GM12801 (cell line): Measurements from ENCODE around the gene LILRB3.

ENCODE experiments used
- TF ChIP-seq, protein P1 (sequence below): IDR thresholded peaks from one replicate; pipeline ENCODE4 v1.5.1; 2011; ENCODE audit warnings: control low read depth; ENCODE audit not compliant: insufficient read length; ENCODE audit errors: extremely low read depth

LILRB3 gene

DNA sequence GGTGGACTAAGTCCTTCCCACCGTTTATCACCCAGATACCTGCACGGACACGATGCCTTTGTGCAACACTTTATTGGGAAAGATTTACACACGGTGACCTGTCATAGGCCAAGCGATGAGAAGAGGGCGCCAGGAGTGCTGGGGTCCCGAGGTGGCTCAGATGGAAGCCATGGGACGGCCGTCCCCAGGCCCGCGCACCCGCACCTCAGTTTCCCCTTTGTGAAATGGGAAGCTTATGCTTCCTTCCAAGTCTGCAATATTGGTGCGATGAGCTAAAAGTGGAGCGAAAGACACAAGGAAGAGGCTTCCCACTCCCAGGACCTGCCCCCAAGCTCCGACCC is 49.5 kb downstream of the LILRB3 start:
- TF ChIP-seq, protein P1, sequence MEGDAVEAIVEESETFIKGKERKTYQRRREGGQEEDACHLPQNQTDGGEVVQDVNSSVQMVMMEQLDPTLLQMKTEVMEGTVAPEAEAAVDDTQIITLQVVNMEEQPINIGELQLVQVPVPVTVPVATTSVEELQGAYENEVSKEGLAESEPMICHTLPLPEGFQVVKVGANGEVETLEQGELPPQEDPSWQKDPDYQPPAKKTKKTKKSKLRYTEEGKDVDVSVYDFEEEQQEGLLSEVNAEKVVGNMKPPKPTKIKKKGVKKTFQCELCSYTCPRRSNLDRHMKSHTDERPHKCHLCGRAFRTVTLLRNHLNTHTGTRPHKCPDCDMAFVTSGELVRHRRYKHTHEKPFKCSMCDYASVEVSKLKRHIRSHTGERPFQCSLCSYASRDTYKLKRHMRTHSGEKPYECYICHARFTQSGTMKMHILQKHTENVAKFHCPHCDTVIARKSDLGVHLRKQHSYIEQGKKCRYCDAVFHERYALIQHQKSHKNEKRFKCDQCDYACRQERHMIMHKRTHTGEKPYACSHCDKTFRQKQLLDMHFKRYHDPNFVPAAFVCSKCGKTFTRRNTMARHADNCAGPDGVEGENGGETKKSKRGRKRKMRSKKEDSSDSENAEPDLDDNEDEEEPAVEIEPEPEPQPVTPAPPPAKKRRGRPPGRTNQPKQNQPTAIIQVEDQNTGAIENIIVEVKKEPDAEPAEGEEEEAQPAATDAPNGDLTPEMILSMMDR = no peak

DNA sequence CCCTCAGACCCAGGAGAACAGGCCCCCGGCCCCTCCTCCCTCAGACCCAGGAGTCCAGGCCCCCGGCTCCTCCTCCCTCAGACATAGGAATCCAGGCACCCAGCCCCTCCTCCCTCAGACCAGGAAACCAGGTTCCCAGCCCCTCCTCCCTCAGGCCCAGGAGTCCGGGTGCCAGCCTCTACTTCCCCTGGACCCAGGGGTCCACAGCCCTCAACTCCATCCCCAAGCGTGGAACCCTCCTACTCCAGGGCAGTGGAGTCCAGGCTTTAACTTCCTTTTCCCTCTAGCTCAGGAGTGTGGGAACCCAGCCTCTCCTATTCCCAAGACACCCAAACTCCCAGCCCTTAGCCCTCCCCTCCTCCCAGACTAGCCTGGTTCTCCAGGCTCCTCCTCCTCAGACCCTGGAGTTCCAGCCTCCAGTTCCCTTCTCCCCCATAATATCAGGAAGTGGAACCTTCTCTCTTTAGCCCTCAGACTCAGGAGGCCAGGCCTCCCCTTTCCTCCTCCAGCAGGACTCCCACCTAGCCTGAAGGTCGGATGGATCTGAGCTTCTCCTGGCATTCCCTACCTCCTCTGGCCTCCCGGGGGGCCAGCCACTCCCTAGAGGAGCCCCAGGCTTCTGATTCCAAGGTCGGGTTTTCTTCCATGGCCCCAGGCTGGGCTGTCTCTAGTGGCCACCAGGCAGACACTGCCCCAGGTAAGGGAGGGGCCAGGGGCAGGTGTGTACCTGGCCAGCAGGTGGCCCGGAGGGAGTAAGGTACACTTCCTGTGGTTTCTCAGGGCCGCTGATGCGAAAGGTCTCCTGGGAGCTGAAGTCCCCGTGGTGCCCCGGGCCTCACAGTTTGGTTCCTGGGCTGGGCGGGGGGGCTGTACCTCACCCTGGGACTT is 50.1 kb downstream of the LILRB3 start, which contains the start of gene TMC4:
Gene TMC4 (minus strand): TSS at position 690 of the 888 bp plus-strand sequence. CDS start 43 bp downstream, at position 647.
- TF ChIP-seq, protein P1 = no peak

DNA sequence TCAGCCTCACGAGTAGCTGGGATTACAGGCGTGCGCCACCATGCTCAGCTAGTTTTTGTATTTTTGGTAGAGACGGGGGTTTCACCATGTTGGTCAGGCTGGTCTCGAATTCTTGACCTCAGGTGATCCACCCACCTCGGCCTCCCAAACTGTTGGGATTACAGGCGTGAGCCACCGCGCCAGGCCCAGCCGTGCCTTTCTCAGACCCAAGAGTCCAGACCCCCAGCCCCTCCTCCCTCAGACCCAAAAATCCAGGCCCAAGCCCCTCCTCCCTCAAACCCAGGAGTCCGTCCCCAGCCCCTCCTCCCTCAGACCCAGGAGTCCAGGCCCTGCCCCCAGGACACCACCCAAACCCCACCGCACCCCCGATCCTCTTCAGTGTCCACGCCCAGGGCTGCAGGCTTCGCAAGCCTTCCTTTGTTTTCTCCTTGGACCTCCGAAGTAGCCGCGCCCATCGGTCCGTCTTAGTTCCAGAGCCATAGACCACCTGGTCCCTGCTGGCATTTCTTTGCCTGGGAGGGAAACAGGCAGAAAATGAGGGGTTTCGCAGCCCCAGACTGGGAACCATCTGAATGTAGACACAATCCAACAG is 53.6 kb downstream of the LILRB3 start:
- TF ChIP-seq, protein P1 = no peak

DNA sequence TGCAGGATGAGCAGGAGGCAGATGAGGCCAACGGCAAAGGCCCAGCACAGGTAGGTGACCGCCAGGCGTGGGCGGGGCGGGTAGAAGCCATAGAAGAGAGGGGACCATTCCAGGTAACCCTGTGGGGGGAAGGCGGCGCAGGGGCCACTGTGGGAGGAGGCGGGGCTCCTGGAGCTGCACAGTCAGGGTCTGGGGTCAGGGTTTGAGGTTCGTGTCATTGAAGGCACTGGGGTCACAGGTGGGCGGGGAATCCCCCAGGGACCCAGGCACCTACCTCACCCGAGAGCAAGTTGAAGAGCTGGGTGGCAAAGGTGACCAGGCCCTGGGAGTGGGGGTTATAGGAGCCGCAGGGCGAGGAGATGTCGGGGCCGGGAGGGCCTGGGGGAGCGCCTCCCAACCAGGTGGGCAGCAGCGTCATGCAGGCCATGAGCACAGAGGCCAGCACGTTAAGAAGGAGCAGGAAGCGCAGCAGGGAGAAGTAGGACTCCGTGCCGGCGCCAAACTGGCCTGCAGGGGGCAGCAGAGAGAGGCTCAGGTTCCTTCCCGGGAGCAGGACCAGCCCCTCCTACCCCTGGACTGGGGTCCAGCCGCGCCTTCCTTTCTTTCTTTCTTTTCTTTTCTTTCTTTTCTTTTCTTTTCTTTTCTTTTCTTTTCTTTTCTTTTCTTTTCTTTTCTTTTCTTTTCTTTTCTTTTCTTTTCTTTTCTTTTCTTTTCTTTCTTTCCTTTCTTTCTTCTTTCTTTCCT is 54.5 kb downstream of the LILRB3 start:
- TF ChIP-seq, protein P1 = no peak
